SU-DHL-6 (cell line): ENCODE data around the gene NEURL4.

Experiments used
- H2AFZ ChIP-seq: fragments of 200-600 bp; sonication (generic); 2 replicates; pipeline ENCODE4 v1.6.1; 2014; ENCODE audit warnings: low read depth, mild to moderate bottlenecking, moderate library complexity, mixed read lengths, antibody characterized with exemption, low read length; ENCODE audit not compliant: severe bottlenecking
- H3F3A ChIP-seq: fragments of 200-600 bp; shearing (Covaris generic); 2 replicates; pipeline ENCODE4 v1.6.0; 2016; ENCODE audit warnings: antibody characterized with exemption, mild to moderate bottlenecking; ENCODE audit not compliant: insufficient read depth
- H3K27ac ChIP-seq: fragments of 200-600 bp; sonication (generic); 2 replicates; pipeline ENCODE4 v1.5.1; 2016; ENCODE audit warnings: low read depth, mild to moderate bottlenecking, low read length, moderate library complexity, mixed read lengths
- H3K27me3 ChIP-seq: fragments of 200-600 bp; sonication (generic), shearing (Covaris generic); 2 replicates; pipeline ENCODE4 v1.6.0; 2014; ENCODE audit warnings: mild to moderate bottlenecking, low read length
- H3K36me3 ChIP-seq: fragments of 200-600 bp; sonication (generic); 2 replicates; pipeline ENCODE4 v1.6.1; 2014; ENCODE audit warnings: mild to moderate bottlenecking, low read length, mixed read lengths
- H3K4me2 ChIP-seq: fragments of 300-600, 200-600 bp; shearing (Covaris generic), sonication (generic); 2 replicates; pipeline ENCODE4 v1.6.0; 2014; ENCODE audit warnings: low read length, low read depth, mild to moderate bottlenecking; ENCODE audit not compliant: poor library complexity, severe bottlenecking
- H3K4me3 ChIP-seq: fragments of 200-600 bp; sonication (generic); 2 replicates; pipeline ENCODE4 v1.5.1; 2014; ENCODE audit warnings: antibody characterized with exemption, low read length, mild to moderate bottlenecking, mixed read lengths; ENCODE audit not compliant: insufficient read depth, poor library complexity, severe bottlenecking
- H3K79me2 ChIP-seq: fragments of 200-600 bp; sonication (generic); 2 replicates; pipeline ENCODE4 v1.6.1; 2014; ENCODE audit warnings: mild to moderate bottlenecking, low read length, moderate library complexity; ENCODE audit not compliant: insufficient read depth
- H3K9ac ChIP-seq: fragments of 200-600 bp; sonication (generic); 2 replicates; pipeline ENCODE4 v1.7.0; 2014; ENCODE audit warnings: mild to moderate bottlenecking, low read length
- H3K9me2 ChIP-seq: fragments of 200-600 bp; sonication (generic); replicated peaks from 2 replicates; pipeline ENCODE4 v1.6.1; 2014; ENCODE audit warnings: low read length; ENCODE audit not compliant: insufficient read depth
- H3K9me3 ChIP-seq: fragments of 200-600 bp; sonication (generic); 2 replicates; pipeline ENCODE4 v1.6.1; 2014; ENCODE audit warnings: low read length, mixed read lengths; ENCODE audit not compliant: insufficient read depth
- H4K20me1 ChIP-seq: fragments of 200-600 bp; sonication (generic); 2 replicates; pipeline ENCODE4 v1.6.1; 2014; ENCODE audit warnings: low read depth, mild to moderate bottlenecking, antibody characterized with exemption, low read length, moderate library complexity, mixed read lengths
- CTCF ChIP-seq: fragments of 200-600 bp; sonication (generic); IDR thresholded peaks from one replicate; pipeline ENCODE4 v1.5.1; 2017; ENCODE audit warnings: antibody characterized with exemption, mild to moderate bottlenecking, low read length, moderate library complexity; ENCODE audit not compliant: insufficient read depth, poor library complexity, severe bottlenecking
- EZH2phosphoT487 ChIP-seq: fragments of 200-600 bp; sonication (generic), shearing (Covaris generic); conservative IDR thresholded peaks from 2 replicates; pipeline ENCODE4 v1.6.1; 2018; ENCODE audit warnings: mild to moderate bottlenecking, antibody characterized with exemption, low read length, moderate library complexity, mixed read lengths

The NEURL4 gene

GRCh38 chr17:7317161-7317803 is 11.9 kb downstream of the NEURL4 start:
- H3K9me2 ChIP-seq = no peaks in the 10 kb centered on the region
- H2AFZ ChIP-seq = no peak overlapping the region
- no peak overlapping the region for H3K27ac ChIP-seq
- H4K20me1 ChIP-seq = no peaks in the 10 kb centered on the region
- H3F3A ChIP-seq = peaks cover 22% of the 10 kb centered on the region
- H3K4me2 ChIP-seq = no peak overlapping the region
- no peaks in the 10 kb centered on the region for H3K9me3 ChIP-seq
- H3K27me3 ChIP-seq = no peaks in the 10 kb centered on the region
- TF ChIP-seq EZH2phosphoT487 (no peak), CTCF (no peak)
- no peak overlapping the region for H3K9ac ChIP-seq
- no peaks in the 10 kb centered on the region for H3K36me3 ChIP-seq
- H3K4me3 ChIP-seq = no peak overlapping the region
- peaks cover 6% of the 10 kb centered on the region for H3K79me2 ChIP-seq

- H3K4me3 ChIP-seq = peak overlapping the region; percentile 89
- TF ChIP-seq CTCF = no peak
- TF ChIP-seq EZH2phosphoT487 = no peak
- peak overlapping the region; percentile 83 for H3K9ac ChIP-seq
- H2AFZ ChIP-seq = peak overlapping the region; percentile 59
- H3K79me2 ChIP-seq = peaks cover 11% of the 10 kb centered on the region
- H3K4me2 ChIP-seq = peak overlapping the region; percentile 81
- H3K27ac ChIP-seq = peak overlapping the region; percentile 75
- H4K20me1 ChIP-seq = peaks cover 3% of the 10 kb centered on the region; the same call in 1 of the 2 replicates
- H3F3A ChIP-seq = peaks cover 33% of the 10 kb centered on the region
- H3K9me3 ChIP-seq = no peaks in the 10 kb centered on the region
- H3K36me3 ChIP-seq = peaks cover 3% of the 10 kb centered on the region
- no peaks in the 10 kb centered on the region for H3K9me2 ChIP-seq
- no peaks in the 10 kb centered on the region for H3K27me3 ChIP-seq
Observed at GRCh38 chr17:7315570-7316235, 13.4 kb downstream of the NEURL4 start.

GRCh38 chr17:7314719-7315569 is 14.2 kb downstream of the NEURL4 start, which contains the start of gene GPS2:
TSS of gene GPS2 (minus strand) at chr17:7315360. CDS start at chr17:7315052, 308 bp downstream.
- Histone ChIP-seq H2AFZ (peak within 1 kb of the TSS; percentile 59), H3K27ac (peak within 1 kb of the TSS; percentile 75), H4K20me1 (peaks cover 10% of the 10 kb centered on the region; the same call in 1 of the 2 replicates), H3K36me3 (peaks cover 11% of the 10 kb centered on the region), H3K9me2 (no peaks in the 10 kb centered on the region), H3K4me3 (peak within 1 kb of the TSS; percentile 89), H3K9me3 (no peaks in the 10 kb centered on the region), H3K9ac (peak within 1 kb of the TSS; percentile 83), H3K4me2 (peak within 1 kb of the TSS; percentile 81), H3K27me3 (no peaks in the 10 kb centered on the region), H3K79me2 (peaks cover 19% of the 10 kb centered on the region), H3F3A (peaks cover 40% of the 10 kb centered on the region)
- TF ChIP-seq EZH2phosphoT487 (no peak), CTCF (no peak)
